GM12878 (cell line): Measurements from ENCODE around the gene FUZ. TPM values are rescaled to one million over a fixed set of nuclear protein-coding genes. Genes with fewer than 3 reads are reported as not detected.

Experiments used
- ASH2L ChIP-seq: fragments of 300-600, 200-600 bp; sonication (generic); IDR thresholded peaks from 2 replicates; pipeline ENCODE4 v1.6.1; 2017; ENCODE audit warnings: low read depth, mild to moderate bottlenecking, borderline replicate concordance
- BRCA1 ChIP-seq: IDR thresholded peaks from 2 replicates; pipeline ENCODE4 v1.6.1; 2011; ENCODE audit warnings: low read depth, low read length, improper control_type of control experiment
- CHD1 ChIP-seq: IDR thresholded peaks from 2 replicates; pipeline ENCODE4 v1.6.1; 2012; ENCODE audit warnings: low read depth, low read length, improper control_type of control experiment
- CREM ChIP-seq: IDR thresholded peaks from 2 replicates; pipeline ENCODE4 v1.6.1; 2014; ENCODE audit warnings: antibody characterized with exemption, low read depth
- GABPA ChIP-seq: IDR thresholded peaks from 2 replicates; pipeline ENCODE4 v1.6.1; 2014; ENCODE audit warnings: antibody characterized with exemption, low read depth, mild to moderate bottlenecking, inconsistent platforms
- PAX8 ChIP-seq: fragments of 450-650 bp; IDR thresholded peaks from 2 replicates; pipeline ENCODE4 v1.6.1; 2017; ENCODE audit warnings: mild to moderate bottlenecking, moderate library complexity
- RB1 ChIP-seq: fragments of 450-650 bp; formaldehyde crosslinking; IDR thresholded peaks from 2 replicates; pipeline ENCODE4 v1.6.1; 2017; ENCODE audit warnings: mild to moderate bottlenecking, borderline replicate concordance
- REST ChIP-seq: IDR thresholded peaks from 2 replicates; pipeline ENCODE4 v1.6.1; 2012; ENCODE audit warnings: mild to moderate bottlenecking, low read depth, low read length
- SIN3A ChIP-seq: IDR thresholded peaks from 2 replicates; pipeline ENCODE4 v1.6.1; 2012; ENCODE audit warnings: low read depth, low read length, improper control_type of control experiment
- TCF3 ChIP-seq: IDR thresholded peaks from 2 replicates; pipeline ENCODE4 v1.6.1; 2012; ENCODE audit warnings: low read depth, mild to moderate bottlenecking, low read length, borderline replicate concordance; ENCODE audit not compliant: insufficient read depth
- polyA plus RNA-seq, 11 experiments: library from polyadenylated mRNA; depleted of rRNA in 4 of 11; unstranded in 6 of 11; stranded (reverse) in 5 of 11; fragments of >200 nt; fragmentation: Nextera tagmentation in 4 of 11; fragmentation: Illumina TruSeq in 1 of 11; extraction: Ambion mirVana in 4 of 11; extraction: Trizol in 1 of 11; gene quantifications; 1 replicate in 1 of 11; 2 replicates in 10 of 11; pipeline versions ENCODE4 v1.2.1 to v1.2.3, GENCODE V29; 2011 to 2016; ENCODE audit warnings: inconsistent platforms in 2 of 11, missing spikeins in 2 of 11, low read depth in 1 of 11
- total RNA-seq, 4 experiments: library from RNA; depleted of rRNA in 3 of 4; stranded (reverse); fragments of >200 nt in 3 of 4; fragmentation: Illumina TruSeq in 1 of 4; extraction: Trizol in 1 of 4; gene quantifications; 2 replicates each; pipeline versions ENCODE4 v1.2.1 to v1.2.3, GENCODE V29; 2013 to 2021
- TF ChIP-seq, protein P1 (sequence below): fragments of 450-650 bp; formaldehyde crosslinking; IDR thresholded peaks from 2 replicates; pipeline ENCODE4 v1.5.0; 2022; ENCODE audit warnings: mild to moderate bottlenecking, missing genetic modification characterization

FUZ gene
- total and polyA plus RNA-seq, 10 of the 15 experiments (the other 5 are each of a cell fraction or from before 2014, with no cell fraction given), result 0.18 to 11.5 (median 8.8) TPM

GRCh38 chr19:49812997-49813861 is at the start of gene FUZ (continued):
- TF ChIP-seq REST, result no peak
- peak; percentile 79; the same call in 1 of the 2 replicates for TF ChIP-seq TCF3
- TF ChIP-seq CREM, result no peak
- TF ChIP-seq CHD1, result peak; percentile 95; the same call in 1 of the 2 replicates
- TF ChIP-seq ASH2L, result no peak
- TF ChIP-seq PAX8, result peak; percentile 55; the same call in 1 of the 2 replicates
- TF ChIP-seq, protein P1, sequence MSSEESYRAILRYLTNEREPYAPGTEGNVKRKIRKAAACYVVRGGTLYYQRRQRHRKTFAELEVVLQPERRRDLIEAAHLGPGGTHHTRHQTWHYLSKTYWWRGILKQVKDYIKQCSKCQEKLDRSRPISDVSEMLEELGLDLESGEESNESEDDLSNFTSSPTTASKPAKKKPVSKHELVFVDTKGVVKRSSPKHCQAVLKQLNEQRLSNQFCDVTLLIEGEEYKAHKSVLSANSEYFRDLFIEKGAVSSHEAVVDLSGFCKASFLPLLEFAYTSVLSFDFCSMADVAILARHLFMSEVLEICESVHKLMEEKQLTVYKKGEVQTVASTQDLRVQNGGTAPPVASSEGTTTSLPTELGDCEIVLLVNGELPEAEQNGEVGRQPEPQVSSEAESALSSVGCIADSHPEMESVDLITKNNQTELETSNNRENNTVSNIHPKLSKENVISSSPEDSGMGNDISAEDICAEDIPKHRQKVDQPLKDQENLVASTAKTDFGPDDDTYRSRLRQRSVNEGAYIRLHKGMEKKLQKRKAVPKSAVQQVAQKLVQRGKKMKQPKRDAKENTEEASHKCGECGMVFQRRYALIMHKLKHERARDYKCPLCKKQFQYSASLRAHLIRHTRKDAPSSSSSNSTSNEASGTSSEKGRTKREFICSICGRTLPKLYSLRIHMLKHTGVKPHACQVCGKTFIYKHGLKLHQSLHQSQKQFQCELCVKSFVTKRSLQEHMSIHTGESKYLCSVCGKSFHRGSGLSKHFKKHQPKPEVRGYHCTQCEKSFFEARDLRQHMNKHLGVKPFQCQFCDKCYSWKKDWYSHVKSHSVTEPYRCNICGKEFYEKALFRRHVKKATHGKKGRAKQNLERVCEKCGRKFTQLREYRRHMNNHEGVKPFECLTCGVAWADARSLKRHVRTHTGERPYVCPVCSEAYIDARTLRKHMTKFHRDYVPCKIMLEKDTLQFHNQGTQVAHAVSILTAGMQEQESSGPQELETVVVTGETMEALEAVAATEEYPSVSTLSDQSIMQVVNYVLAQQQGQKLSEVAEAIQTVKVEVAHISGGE (CRISPR knock-in tag), result no peak
- peak; percentile 96 for TF ChIP-seq GABPA
- TF ChIP-seq RB1, result 0 out of 2 replicates have a peak, but pooled peaks have one; percentile 55
- no peak for TF ChIP-seq BRCA1
- TF ChIP-seq SIN3A, result peak; percentile 83; the same call in 1 of the 2 replicates
